CD4-positive, alpha-beta T cell treated with Interleukin-10 for 1 hour (primary cell): ENCODE results near the gene NUCB1.

Experiments
- DNase-seq: peaks from one replicate; pipeline ENCODE4 v3.0.0-alpha.2; 2020

Gene NUCB1

DNA sequence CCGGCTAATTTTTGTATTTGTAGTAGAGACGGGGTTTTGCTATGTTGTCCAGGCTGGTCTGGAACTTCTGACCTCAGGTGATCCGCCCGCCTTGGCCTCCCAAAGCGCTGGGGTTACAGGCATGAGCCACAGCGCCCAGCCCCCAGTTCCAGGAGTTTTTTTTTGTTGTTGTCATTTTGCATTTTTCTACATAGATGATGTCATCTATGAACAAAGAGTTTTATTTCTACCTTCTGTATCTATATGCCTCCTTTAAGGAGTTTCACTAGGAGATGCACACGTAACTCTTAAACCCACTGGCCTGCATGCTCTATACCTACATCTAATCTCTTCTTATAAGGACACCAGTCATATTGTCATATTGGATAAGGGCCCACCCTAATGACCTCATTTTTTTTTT is 38.1 kb downstream of the NUCB1 start:
- DNase-seq = no peak

- DNase-seq = no peak
Measured at GRCh38 chr19:48940902-48941301, 40.8 kb downstream of the NUCB1 start.

DNA sequence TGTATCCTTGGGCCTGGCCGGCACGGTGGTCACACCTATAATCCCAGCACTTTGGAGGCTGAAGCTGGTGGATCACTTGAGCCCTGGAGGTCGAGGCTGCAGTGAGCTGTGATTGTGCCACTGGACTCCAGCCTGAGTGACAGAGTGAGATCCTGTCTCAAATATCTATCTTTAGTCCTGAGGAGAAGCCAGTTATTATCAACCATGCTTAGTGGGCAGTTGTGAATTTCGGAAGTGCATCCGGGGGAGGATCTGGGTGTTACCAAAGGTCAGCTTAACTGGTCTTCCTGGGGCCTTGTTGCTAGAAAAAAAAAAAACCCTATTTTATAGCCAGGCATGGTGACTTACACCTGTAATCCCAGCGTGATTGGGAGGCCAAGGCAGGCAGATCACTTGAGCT is 43.0 kb downstream of the NUCB1 start:
- DNase-seq = no peak

DNA sequence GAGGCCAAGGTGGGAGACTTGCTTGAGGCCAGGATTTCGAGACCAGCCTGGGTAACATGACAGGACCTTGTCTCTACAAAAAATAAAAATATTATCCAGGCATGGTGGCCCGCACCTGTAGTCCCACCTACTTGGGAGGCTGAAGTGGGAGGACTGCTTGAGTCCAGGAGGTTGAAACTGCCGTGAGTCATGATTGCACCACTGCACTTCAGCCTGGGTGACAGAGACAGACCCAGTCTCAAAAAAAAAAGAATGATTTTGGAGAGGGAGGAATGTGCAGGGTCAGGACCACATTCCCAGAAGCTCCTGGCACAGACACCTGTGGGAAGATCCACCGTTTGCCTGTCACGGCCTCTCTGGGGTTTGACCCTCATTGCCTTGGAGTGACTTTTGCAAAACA is 45.3 kb downstream of the NUCB1 start:
- DNase-seq = no peak

DNA sequence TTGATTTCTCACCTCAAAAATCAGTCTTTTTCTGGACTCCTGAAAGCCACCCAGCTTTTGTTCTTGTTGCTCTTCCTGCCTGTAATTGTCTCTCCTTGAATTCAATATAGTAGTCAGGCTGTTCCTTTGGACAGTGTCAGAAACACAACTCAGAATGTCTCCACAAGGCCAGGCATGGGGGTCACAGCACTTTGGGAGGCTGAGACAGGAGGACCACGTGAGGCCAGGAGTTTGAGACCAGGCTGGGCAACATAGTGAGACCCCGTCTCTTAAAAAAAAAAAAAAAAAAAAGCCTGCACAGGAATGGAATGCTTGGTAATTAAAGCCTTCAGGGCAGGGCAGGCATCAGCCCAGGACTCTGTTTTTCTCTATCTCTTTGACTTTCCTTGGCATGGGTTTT is 45.7 kb downstream of the NUCB1 start:
- DNase-seq = no peak

GRCh38 chr19:48946463-48947257 is 46.5 kb downstream of the NUCB1 start:
- no peak for DNase-seq

DNA sequence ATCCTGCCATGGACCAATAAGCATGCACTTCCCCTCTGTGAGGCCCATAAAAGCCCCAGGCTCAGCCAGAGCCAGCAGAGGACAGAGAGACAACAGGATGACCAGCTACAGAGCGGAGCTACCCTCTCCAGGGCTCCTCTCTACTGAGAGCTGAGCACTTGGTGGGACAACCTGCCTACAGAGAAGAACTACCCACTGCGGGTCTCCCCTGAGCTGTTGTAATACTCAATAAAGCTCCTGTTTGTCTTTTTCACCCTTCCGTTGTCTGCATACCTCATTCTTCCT is 47.1 kb downstream of the NUCB1 start:
- no peak for DNase-seq

GRCh38 chr19:48950159-48950558 is 50.0 kb downstream of the NUCB1 start:
- DNase-seq = no peak

DNA sequence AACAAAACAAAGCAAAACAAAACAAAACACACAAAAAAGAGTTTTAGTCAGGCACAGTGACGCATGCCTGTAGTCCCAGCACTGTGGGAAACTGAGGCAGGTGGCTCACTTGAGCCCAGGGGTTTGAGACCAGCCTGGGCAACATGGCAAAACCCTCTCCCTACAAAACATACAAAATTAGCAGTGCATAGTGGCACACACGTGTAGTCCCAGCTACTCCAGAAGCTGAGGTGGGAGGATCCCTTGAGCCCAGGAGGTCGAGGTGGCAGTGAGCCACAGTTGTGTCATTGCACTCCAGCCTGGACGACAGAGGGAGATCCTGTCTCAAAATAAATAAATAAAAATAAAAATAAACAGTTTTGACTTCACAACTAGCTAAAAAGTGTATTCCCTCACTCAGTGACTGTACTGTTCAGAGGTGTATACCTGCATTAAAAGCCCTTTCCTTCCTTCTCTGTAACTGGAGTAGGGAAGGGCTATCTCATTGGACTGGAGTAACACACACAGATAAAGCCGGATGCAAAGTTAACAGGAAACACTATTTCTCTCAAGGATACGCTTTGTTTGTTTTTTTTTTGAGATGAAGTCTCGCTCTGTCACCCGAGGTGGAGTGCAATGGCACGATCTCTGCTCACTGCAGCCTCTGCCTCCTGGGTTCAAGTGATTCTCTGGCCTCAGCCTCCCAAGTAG is 50.9 kb downstream of the NUCB1 start:
- DNase-seq = no peak

- DNase-seq = no peak
Measured at GRCh38 chr19:48953141-48953540, 53.0 kb downstream of the NUCB1 start.

DNA sequence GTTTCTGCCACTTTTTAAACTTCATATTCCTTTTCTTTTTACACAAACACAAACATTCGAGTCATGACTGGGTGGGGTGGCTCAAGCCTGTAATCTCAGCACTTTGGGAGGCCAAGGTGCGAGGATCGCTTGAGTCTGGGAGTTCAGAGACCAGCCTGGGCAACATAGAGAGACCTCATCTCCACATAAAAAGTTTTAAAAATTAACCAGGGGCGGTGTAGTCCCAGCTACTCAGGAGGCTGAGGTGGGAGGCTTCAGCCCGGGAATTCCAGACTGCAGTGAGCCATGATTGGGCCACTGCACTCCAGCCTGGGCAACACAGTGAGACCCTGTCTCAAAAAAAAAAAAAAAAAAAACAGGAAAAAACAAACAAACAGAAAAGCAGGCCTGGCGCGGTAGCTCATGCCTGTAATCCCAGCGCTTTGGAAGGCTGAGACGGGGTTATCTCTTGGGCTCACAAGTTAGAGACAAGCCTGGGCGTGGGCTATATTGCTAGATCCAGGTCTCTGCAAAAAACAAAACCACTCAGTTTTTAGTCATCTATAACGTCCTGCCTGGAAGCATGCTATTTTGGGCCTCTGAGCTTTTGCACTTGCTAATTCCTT is 54.0 kb downstream of the NUCB1 start:
- DNase-seq = no peak

- DNase-seq = peak; percentile 88
Measured at GRCh38 chr19:48954595-48955307, 54.6 kb downstream of the NUCB1 start, which contains the start of gene BAX. Gene BAX, plus strand, starts transcription at chr19:48954875. Its CDS starts 54 bp downstream, at chr19:48954929.

- DNase-seq = no peak
Measured at GRCh38 chr19:48955308-48955958, 55.3 kb downstream of the NUCB1 start.

DNA sequence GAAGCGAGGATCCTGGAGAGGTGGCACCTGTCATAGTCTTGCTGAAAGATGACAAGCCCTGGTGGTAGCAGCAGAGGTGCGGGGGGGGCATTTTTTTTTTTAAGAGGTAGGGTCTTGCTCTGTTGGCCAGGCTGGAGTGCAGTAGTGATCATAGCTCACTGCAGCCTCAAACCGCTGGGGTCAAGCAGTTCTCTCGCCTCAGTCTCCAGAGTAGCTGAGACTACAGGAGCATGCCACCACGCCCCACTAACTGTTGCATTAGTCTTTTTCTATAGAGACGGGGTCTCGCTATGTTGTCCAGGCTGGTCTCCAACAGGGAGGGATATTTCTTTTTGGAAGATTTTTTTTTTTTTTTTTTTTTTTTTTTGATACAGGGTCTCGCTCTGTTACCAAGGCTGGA is 57.9 kb downstream of the NUCB1 start:
- DNase-seq = no peak

DNA sequence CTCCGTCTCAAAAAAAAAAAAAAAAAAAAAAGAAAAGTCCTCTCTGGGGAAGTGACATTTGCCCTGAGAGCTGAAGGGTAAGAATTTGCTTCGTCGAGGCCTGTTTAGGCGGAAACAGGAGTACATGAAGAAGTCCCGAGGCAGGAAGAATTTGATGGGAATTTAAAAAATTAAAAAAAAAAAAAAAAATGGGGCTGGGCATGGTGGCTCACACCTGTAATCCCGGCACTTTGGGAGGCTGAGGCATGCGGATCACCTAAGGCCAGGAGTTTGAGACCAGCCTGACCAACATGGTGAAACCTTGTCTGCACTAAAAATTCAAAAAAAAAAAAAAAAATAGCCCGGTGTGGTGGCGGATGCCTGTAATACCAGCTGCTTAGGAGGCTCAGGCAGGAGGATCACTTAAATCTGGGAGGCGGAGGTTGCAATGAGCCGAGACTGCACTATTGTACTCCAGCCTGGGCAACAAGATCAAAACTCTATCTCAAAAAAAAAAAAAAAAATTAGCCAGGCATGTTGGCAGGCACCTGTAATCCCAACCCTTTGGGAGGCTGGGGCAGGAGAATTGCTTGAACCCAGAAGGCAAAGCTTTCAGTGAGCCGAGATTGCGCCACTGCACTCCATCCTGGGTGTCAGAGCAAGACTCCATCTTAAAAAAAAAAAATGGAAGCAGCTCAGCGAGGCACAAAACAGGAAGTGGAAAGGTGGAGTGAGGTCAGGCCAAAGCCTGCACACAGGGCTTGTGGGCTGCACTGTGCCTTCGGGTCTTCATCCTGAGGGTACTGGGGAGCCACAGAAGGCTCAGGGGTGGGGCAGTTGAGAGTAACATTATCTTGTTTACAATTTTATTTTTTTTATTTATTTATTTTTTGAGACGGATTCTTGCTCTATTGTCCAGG is 59.5 kb downstream of the NUCB1 start:
- DNase-seq = no peak

DNA sequence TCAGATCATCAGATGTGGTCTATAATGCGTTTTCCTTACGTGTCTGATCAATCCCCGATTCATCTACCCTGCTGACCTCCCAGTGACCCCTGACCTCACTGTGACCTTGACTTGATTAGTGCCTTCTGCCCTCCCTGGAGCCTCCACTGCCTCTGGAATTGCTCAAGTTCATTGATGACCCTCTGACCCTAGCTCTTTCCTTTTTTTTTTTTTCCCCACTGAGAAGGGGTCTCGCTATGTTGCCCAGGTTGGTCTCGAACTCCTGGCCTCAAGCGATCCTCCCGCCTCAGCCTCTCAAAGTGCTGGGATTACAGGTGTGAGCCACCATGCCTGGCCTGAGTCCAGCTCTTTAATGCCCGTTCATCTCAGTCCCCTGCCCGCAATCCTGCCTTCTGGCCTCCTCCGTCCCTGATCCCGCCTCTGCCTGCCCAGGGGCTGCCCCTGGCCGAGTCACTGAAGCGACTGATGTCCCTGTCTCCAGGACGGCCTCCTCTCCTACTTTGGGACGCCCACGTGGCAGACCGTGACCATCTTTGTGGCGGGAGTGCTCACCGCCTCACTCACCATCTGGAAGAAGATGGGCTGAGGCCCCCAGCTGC is 61.0 kb downstream of the NUCB1 start:
- DNase-seq = no peak

- no peak for DNase-seq
Measured at GRCh38 chr19:48961673-48962028, 61.5 kb downstream of the NUCB1 start.

DNA sequence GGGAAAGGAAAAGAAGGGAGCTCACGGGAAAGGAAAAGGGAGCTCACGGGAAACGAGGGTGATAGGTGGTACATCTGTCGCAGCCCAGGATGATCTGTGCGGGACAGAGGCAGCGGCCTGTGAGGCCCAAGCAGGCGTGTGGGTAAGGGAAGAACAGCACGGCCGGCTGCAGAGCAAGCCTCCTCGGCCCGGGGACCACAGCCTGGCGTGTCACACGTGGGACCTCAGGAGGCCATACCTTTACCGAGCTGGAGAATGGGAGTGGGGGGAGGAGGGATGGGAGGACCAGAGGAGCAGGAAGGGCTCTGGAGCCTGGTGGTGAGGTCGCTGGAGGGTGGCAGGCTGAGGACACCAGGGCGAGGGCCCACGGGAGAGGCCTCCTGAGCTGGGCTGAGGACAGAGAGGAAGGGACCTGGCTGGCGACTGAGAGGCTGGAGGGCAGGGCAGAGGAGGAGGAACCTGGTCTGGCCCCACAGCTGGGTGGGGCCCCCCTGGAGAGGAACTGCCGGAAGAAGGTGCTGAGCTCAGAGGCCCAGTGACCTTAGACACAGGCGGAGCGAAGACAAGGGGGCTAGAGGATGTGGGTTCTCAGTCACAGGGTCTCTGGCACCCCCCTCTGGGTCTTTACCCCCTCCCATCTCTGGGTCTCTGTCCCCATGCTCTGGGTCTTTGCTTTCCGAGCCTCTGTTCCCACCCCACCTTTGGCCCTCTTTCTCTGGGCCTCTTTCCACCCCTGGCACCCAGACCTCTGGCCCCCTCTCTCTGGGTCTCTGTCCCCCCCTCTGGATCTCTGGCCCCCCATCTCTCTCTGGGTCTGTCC is 62.1 kb downstream of the NUCB1 start:
- DNase-seq = peak; percentile 52

DNA sequence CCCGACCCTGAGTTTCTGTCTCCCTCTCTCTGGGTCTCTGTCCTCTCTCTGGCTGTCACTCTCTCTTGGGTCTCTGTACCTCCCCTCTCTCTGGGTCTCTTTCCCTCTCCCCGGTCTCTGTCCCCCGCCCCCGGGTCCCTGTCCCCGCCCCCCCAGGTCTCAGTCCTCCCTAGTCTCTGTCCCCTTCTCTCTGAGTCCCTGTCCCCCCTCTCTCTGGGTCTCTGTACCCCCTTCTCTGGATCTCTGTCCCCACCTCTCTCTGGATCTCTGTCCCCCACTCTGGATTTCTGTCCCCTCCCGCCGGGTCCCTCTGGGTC is 62.7 kb downstream of the NUCB1 start:
- DNase-seq = no peak

GRCh38 chr19:48963371-48964204 is 63.5 kb downstream of the NUCB1 start:
- peak; percentile 61 for DNase-seq
